Gastroesophageal sphincter (tissue), 3 donors: ENCODE results near the gene LRRC36.

ENCODE experiments used
- CTCF ChIP-seq, 4 experiments: fragments of 200-600 bp in 2 of 4; fragments of 450-650 bp in 2 of 4; sonication (generic) in 1 of 4; IDR thresholded peaks; one replicate each; pipeline ENCODE4 v1.5.1; 2017 to 2019; ENCODE audit warnings: antibody characterized with exemption in 4 of 4, mild to moderate bottlenecking in 2 of 4, moderate library complexity in 2 of 4
- POLR2A ChIP-seq, 2 donors: fragments of 450-650 bp; IDR thresholded peaks; one replicate each; pipeline ENCODE4 v1.6.1; 2017; ENCODE audit warnings: antibody characterized with exemption in 2 of 2, mild to moderate bottlenecking in 2 of 2, moderate library complexity in 1 of 2

- no peak for TF ChIP-seq POLR2A (IDR thresholded peaks at IDR 0.05)
- TF ChIP-seq CTCF (IDR thresholded peaks at IDR 0.05), result no peak
Observed at GRCh38 chr16:67370661-67371060, 44.0 kb downstream of the LRRC36 start.
